DND-41 (cell line): ENCODE data around the gene ARHGAP25.

Source experiments
- ATAC-seq: fragments of 200-7000 bp; cut with Tn5 transposase; 3 replicates; pipeline ENCODE4 v1.9.1; 2021; ENCODE audit warnings: low read depth; ENCODE audit not compliant: insufficient read depth
- DNase-seq: peaks from one replicate; pipeline ENCODE4 v3.0.0-alpha.2; 2020
- H2AFZ ChIP-seq: 2 replicates; pipeline ENCODE4 v1.6.0; 2012; ENCODE audit warnings: low read depth, low read length
- H3K27ac ChIP-seq: 2 replicates; pipeline ENCODE4 v1.5.1; 2012; ENCODE audit warnings: low read length, inconsistent platforms
- H3K27me3 ChIP-seq: fragments of 200-600 bp; sonication (generic); 2 replicates; pipeline ENCODE4 v1.6.0; 2012; ENCODE audit warnings: low read length, mild to moderate bottlenecking, inconsistent platforms; ENCODE audit not compliant: insufficient read depth, poor library complexity
- H3K36me3 ChIP-seq: 2 replicates; pipeline ENCODE4 v1.5.1; 2012; ENCODE audit warnings: low read length, inconsistent platforms; ENCODE audit not compliant: insufficient read depth
- H3K4me1 ChIP-seq: 2 replicates; pipeline ENCODE4 v1.5.1; 2012; ENCODE audit warnings: mild to moderate bottlenecking, low read length; ENCODE audit not compliant: insufficient read depth
- H3K4me2 ChIP-seq: 2 replicates; pipeline ENCODE4 v1.6.0; 2012; ENCODE audit warnings: mild to moderate bottlenecking, moderate library complexity, low read length, inconsistent platforms; ENCODE audit not compliant: insufficient read depth
- H3K4me3 ChIP-seq, 2 experiments: fragments of 200-600 bp in 1 of 2; shearing (Covaris generic) in 1 of 2; 2 replicates each; pipeline ENCODE4 v1.5.1; 2012 to 2016; ENCODE audit warnings: inconsistent platforms in 2 of 2, low read length in 2 of 2, mild to moderate bottlenecking in 2 of 2, low read depth in 1 of 2, moderate library complexity in 1 of 2
- H3K79me2 ChIP-seq: 2 replicates; pipeline ENCODE4 v1.6.0; 2012; ENCODE audit warnings: low read length, inconsistent platforms; ENCODE audit not compliant: insufficient read depth
- H3K9ac ChIP-seq: 2 replicates; pipeline ENCODE4 v1.6.0; 2012; ENCODE audit warnings: low read depth, mild to moderate bottlenecking, inconsistent platforms, low read length, moderate library complexity
- H3K9me3 ChIP-seq: 2 replicates; pipeline ENCODE4 v1.5.1; 2012; ENCODE audit warnings: low read length, moderate library complexity, mild to moderate bottlenecking, inconsistent platforms; ENCODE audit not compliant: insufficient read depth, severe bottlenecking
- H4K20me1 ChIP-seq: 2 replicates; pipeline ENCODE4 v1.6.0; 2012; ENCODE audit warnings: low read length; ENCODE audit not compliant: insufficient read depth
- CTCF ChIP-seq: IDR thresholded peaks from 2 replicates; pipeline ENCODE4 v1.5.1; 2012; ENCODE audit warnings: borderline replicate concordance, low read length, moderate library complexity, mild to moderate bottlenecking; ENCODE audit not compliant: poor library complexity, severe bottlenecking; ENCODE audit errors: extremely low read depth
- EZH2 ChIP-seq: IDR thresholded peaks from 3 replicates; pipeline ENCODE4 v1.6.1; 2012; ENCODE audit warnings: borderline replicate concordance, low read depth, mild to moderate bottlenecking, moderate library complexity, low read length, inconsistent platforms; ENCODE audit not compliant: severe bottlenecking

Gene ARHGAP25

GRCh38 chr2:68849579-68850030 lies 115.0 kb downstream of the ARHGAP25 start:
- Histone ChIP-seq H3K27me3 (no peaks in the 10 kb centered on the region), H3K9ac (no peak overlapping the region), H3K4me1 (peaks cover under 1% of the 10 kb centered on the region; the same call in 1 of the 2 replicates), H3K36me3 (no peaks in the 10 kb centered on the region), H3K79me2 (no peaks in the 10 kb centered on the region), H3K27ac (no peak overlapping the region), H2AFZ (no peak overlapping the region), H3K4me3 (no peak overlapping the region), H3K9me3 (no peaks in the 10 kb centered on the region), H4K20me1 (no peaks in the 10 kb centered on the region), H3K4me2 (no peak overlapping the region)
- ATAC-seq (no peak), DNase-seq (no peak)
- TF ChIP-seq CTCF (no peak), EZH2 (no peak)

- no peak for ATAC-seq
- no peaks in the 10 kb centered on the region for H3K27me3 ChIP-seq
- peaks cover 10% of the 10 kb centered on the region for H3K4me1 ChIP-seq
- H4K20me1 ChIP-seq: no peaks in the 10 kb centered on the region
- H2AFZ ChIP-seq: no peak overlapping the region
- H3K4me3 ChIP-seq: no peak overlapping the region
- TF ChIP-seq CTCF (no peak), EZH2 (no peak)
- DNase-seq: no peak
- H3K9me3 ChIP-seq: no peaks in the 10 kb centered on the region
- no peak overlapping the region for H3K4me2 ChIP-seq
- no peak overlapping the region for H3K27ac ChIP-seq
- H3K36me3 ChIP-seq: no peaks in the 10 kb centered on the region
- H3K79me2 ChIP-seq: no peaks in the 10 kb centered on the region
- H3K9ac ChIP-seq: no peak overlapping the region
These were observed 115.9 kb downstream of the ARHGAP25 start for GRCh38 chr2:68850524-68850923.

- Histone ChIP-seq H3K4me3 (no peak overlapping the region), H3K36me3 (no peaks in the 10 kb centered on the region), H3K27ac (no peak overlapping the region), H3K4me2 (no peak overlapping the region), H3K4me1 (peaks cover 23% of the 10 kb centered on the region), H3K79me2 (no peaks in the 10 kb centered on the region), H4K20me1 (no peaks in the 10 kb centered on the region), H2AFZ (no peak overlapping the region), H3K27me3 (no peaks in the 10 kb centered on the region), H3K9me3 (no peaks in the 10 kb centered on the region), H3K9ac (no peak overlapping the region)
- ATAC-seq (no peak), DNase-seq (no peak)
- no peak for TF ChIP-seq EZH2
- TF ChIP-seq CTCF: no peak
These were observed 118.4 kb downstream of the ARHGAP25 start for GRCh38 chr2:68853035-68853434.

GRCh38 chr2:68853915-68854314 lies 119.3 kb downstream of the ARHGAP25 start:
- Histone ChIP-seq H3K4me1 (peaks cover 23% of the 10 kb centered on the region), H3K4me2 (no peak overlapping the region), H3K9me3 (no peaks in the 10 kb centered on the region), H3K27me3 (no peaks in the 10 kb centered on the region), H2AFZ (no peak overlapping the region), H3K9ac (no peak overlapping the region), H4K20me1 (no peaks in the 10 kb centered on the region), H3K79me2 (no peaks in the 10 kb centered on the region), H3K4me3 (no peak overlapping the region), H3K36me3 (no peaks in the 10 kb centered on the region), H3K27ac (no peak overlapping the region)
- TF ChIP-seq EZH2 (no peak), CTCF (no peak)
- no peak for ATAC-seq
- DNase-seq: no peak
